NCI-H146 treated with DMSO at 0.1 percent for 48 hours (cell line): ENCODE data around the gene TMEM35B.
"Not testable (repeated sequence)": the region's sequence is repeated elsewhere in the genome, so short reads cannot be mapped to it uniquely, and the experiment has no call there.

Experiments
- DNase-seq: peaks from one replicate; lab custom pipeline; 2025; ENCODE audit not compliant: unreplicated experiment; lab: John Stamatoyannopoulos, UW

The TMEM35B gene

GRCh38 chr1:34976384-34977209 lies 8.6 kb downstream of the TMEM35B start:
- no peak for DNase-seq

- DNase-seq, result no peak
Measured at GRCh38 chr1:34975771-34976170, 9.4 kb downstream of the TMEM35B start.

- DNase-seq, result no peak
Measured at GRCh38 chr1:34975338-34975737, 9.8 kb downstream of the TMEM35B start.

- DNase-seq, result no peak
Measured at GRCh38 chr1:34974626-34975025, 10.5 kb downstream of the TMEM35B start.

- DNase-seq, result no peak
Measured at GRCh38 chr1:34973326-34973725, 11.8 kb downstream of the TMEM35B start.

- DNase-seq, result peak; percentile 32
Measured at GRCh38 chr1:34970829-34971228, 14.3 kb downstream of the TMEM35B start.

- DNase-seq, result no peak
Measured at GRCh38 chr1:34970220-34970735, 14.9 kb downstream of the TMEM35B start.

- DNase-seq, result not testable (repeated sequence)
Measured at GRCh38 chr1:34968297-34968696, 16.9 kb downstream of the TMEM35B start.

- not testable (repeated sequence) for DNase-seq
Measured at GRCh38 chr1:34967672-34968071, 17.5 kb downstream of the TMEM35B start.

- DNase-seq, result no peak
Measured at GRCh38 chr1:34965597-34965996, 19.6 kb downstream of the TMEM35B start.

- DNase-seq, result no peak
Measured at GRCh38 chr1:34950428-34950827, 34.7 kb downstream of the TMEM35B start.

- not testable (repeated sequence) for DNase-seq
Measured at GRCh38 chr1:34948739-34949138, 36.4 kb downstream of the TMEM35B start.

- DNase-seq, result not testable (repeated sequence)
Measured at GRCh38 chr1:34947641-34948314, 37.4 kb downstream of the TMEM35B start.

- DNase-seq, result no peak
Measured at GRCh38 chr1:34946211-34946610, 38.9 kb downstream of the TMEM35B start.

GRCh38 chr1:34941798-34942197 lies 43.3 kb downstream of the TMEM35B start:
- not testable (repeated sequence) for DNase-seq
